ENCODE measurements around the gene THBS2.

- TF ChIP-seq, protein P1, sequence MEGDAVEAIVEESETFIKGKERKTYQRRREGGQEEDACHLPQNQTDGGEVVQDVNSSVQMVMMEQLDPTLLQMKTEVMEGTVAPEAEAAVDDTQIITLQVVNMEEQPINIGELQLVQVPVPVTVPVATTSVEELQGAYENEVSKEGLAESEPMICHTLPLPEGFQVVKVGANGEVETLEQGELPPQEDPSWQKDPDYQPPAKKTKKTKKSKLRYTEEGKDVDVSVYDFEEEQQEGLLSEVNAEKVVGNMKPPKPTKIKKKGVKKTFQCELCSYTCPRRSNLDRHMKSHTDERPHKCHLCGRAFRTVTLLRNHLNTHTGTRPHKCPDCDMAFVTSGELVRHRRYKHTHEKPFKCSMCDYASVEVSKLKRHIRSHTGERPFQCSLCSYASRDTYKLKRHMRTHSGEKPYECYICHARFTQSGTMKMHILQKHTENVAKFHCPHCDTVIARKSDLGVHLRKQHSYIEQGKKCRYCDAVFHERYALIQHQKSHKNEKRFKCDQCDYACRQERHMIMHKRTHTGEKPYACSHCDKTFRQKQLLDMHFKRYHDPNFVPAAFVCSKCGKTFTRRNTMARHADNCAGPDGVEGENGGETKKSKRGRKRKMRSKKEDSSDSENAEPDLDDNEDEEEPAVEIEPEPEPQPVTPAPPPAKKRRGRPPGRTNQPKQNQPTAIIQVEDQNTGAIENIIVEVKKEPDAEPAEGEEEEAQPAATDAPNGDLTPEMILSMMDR (conservative IDR thresholded peaks at IDR 0.05 in 1 of 2, IDR thresholded peaks at IDR 0.05 in 1 of 2; ENCODE audit: extremely low read depth in 1 of 2, insufficient read depth in 1 of 2, low read depth in 1 of 2, low read length in 2 of 2) = no peak
- TF ChIP-seq EZH2 (IDR thresholded peaks at IDR 0.05; ENCODE audit: borderline replicate concordance, low read length) = no peak
Measured at GRCh38 chr6:169172946-169173345, 80.7 kb downstream of the THBS2 start.

Data from mammary epithelial cell (primary cell).